ENCODE data around the gene CD53. TPM values are rescaled to one million over a fixed set of nuclear protein-coding genes. Genes with fewer than 3 reads are reported as not detected.
A peak's percentile ranks its signal among the peaks of the same experiment; 100 is the strongest.

CD53 gene
- total RNA-seq (2011; cell fraction: chromatin; rRNA removed; ENCODE audit: low replicate concordance): 62.6 and 66.9 TPM in 2 replicates
- 68.4 and 75.0 TPM in 2 replicates for total RNA-seq (2011; cell fraction: nucleolus; rRNA removed)
- total RNA-seq (2011; cell fraction: nucleoplasm; rRNA removed): 78.3 and 90.2 TPM in 2 replicates
- total RNA-seq (2014; rRNA removed): 63.5 and 79.5 TPM in 2 replicates
- total RNA-seq (2014; rRNA removed; fragmentation: Illumina TruSeq; extraction: Trizol): 105 and 109 TPM in 2 replicates
- 206 and 220 TPM in 2 replicates for total RNA-seq (2015; rRNA removed; fragmentation: Illumina TruSeq; extraction: Trizol)
- 68.2 and 79.5 TPM in 2 replicates for total RNA-seq (2021)
- polyA plus RNA-seq (2011; rRNA removed): 144 and 443 TPM in 2 replicates
- polyA plus RNA-seq (2011; cell fraction: cytosol; rRNA removed): 92.6 and 440 TPM in 2 replicates
- 106 and 451 TPM in 2 replicates for polyA plus RNA-seq (2011; cell fraction: nucleus; rRNA removed)
- polyA plus RNA-seq (2012): 148 and 187 TPM in 2 replicates
- polyA plus RNA-seq (2014; fragmentation: Illumina TruSeq; extraction: Trizol): 121 and 131 TPM in 2 replicates
- polyA plus RNA-seq (2014; fragmentation: Nextera tagmentation; extraction: Ambion mirVana): 100 to 1,000 TPM; 161 to 172 TPM
- 106 and 112 TPM in 2 replicates for polyA plus RNA-seq (2014; rRNA removed)
- polyA minus RNA-seq (2011; rRNA and poly(A)+ RNA removed): 164 and 437 TPM in 2 replicates
- 36.6 and 74.4 TPM in 2 replicates for polyA minus RNA-seq (2011; cell fraction: cytosol; rRNA and poly(A)+ RNA removed)
- polyA minus RNA-seq (2011; cell fraction: nucleus; rRNA and poly(A)+ RNA removed): 21.5 and 140 TPM in 2 replicates
- Bru-seq, nascent RNA: percentile 84 among the genes with signal in this experiment
- BruChase-seq, experiment 1, labeled RNA remaining after a 2-hour chase: percentile 76 among the genes with signal in this experiment
- BruChase-seq, experiment 2, labeled RNA remaining after a 6-hour chase: percentile 70 among the genes with signal in this experiment
- long read RNA-seq, experiment 1, transcript CD53-201 (8 exons, 1,505 nt): major isoform, 12 of 21 reads
- long read RNA-seq, experiment 1, partial matches to known transcripts: 3 of 21 reads
- long read RNA-seq, experiment 1, other reads (novel, unspliced or antisense): 4 of 21 reads
- long read RNA-seq, experiment 2, transcript CD53-201 (8 exons, 1,505 nt): major isoform, 60 of 105 reads
- long read RNA-seq, experiment 2, partial matches to known transcripts: 9 of 105 reads
- long read RNA-seq, experiment 2, other reads (novel, unspliced or antisense): 34 of 105 reads
- long read RNA-seq, experiment 3, transcript CD53-201 (8 exons, 1,505 nt): major isoform, 22 of 33 reads
- long read RNA-seq, experiment 3, partial matches to known transcripts: 2 of 33 reads
- long read RNA-seq, experiment 3, other reads (novel, unspliced or antisense): 8 of 33 reads

DNA sequence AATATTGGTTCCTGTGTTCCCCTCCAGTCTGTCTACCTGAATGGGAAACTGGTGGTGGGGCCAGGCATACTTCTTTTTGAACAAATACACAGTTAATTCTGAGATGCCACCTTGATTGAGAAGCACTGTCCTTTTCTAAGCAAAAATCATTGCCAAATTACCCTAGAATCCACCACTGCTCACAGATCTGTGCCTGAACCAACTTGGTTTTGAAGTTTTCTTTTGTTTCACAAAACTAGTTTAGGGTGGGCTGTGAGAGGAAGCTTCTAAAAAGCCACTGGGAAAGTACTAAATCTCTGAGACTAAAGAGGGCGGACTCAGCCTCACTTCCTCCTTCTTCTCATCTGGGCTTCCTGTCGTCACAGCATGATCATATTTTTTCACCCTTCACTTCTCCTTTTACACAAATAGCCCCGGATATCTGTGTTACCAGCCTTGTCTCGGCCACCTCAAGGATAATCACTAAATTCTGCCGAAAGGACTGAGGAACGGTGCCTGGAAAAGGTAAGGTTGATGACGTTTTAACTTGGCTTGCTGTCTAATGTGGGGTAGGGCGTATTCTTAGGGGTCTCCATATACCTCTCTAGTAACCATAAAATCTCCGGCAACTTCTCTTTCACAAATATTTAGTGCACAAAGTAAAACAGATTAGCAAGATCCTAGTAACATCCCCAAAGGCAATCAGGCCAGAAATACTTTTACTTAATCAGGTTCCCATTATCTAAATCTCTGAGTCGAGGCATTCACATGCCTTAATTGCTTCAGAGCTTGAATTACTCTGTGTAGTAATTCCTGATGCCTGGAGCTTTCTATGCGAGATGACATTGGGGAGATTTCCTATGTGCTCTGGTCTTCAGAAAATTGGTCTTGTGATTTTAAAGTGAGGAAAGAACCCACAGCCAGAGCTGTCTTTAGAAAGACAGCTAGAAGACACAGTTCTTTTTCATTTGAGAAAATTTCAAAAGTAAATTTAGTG is at the start of gene CD53:
TSS of gene CD53 (plus strand) at position 404 of the 976 bp plus-strand sequence. CDS start 18,261 bp downstream, outside the sequence.
- peak; percentile 58 for FAIRE-seq
- peak within 1 kb of the TSS; percentile 35 for H3K4me3 ChIP-seq
- peak within 1 kb of the TSS; percentile 91 for H2AFZ ChIP-seq (ENCODE audit: low read depth, low read length)
- peak within 1 kb of the TSS; percentile 83 for H3K4me2 ChIP-seq (ENCODE audit: insufficient read depth, low read length)
- H3K9me1 ChIP-seq (ENCODE audit: control insufficient read depth, insufficient read depth, low read length): no peaks in the 10 kb centered on the region
- ChIA-PET POLR2A (interaction anchor here (0.9 to 1.3 kb wide), 2 partner anchors 19 to 91 kb away, joined by 3 to 4 read pairs; partner anchors contain the start of gene LRIF1), CTCF (ENCODE audit: low intra/inter-chr PET ratio) (no interaction called here)
- WGBS (ENCODE audit: insufficient coverage, low coverage, missing lambda C conversion rate): 16% methylated on average over 11 of the region's 11 CpGs
- H3K9ac ChIP-seq (ENCODE audit: insufficient read depth in 1 of 2, low read depth in 2 of 2, low read length in 2 of 2): peak within 1 kb of the TSS; percentile 48 to 62; a peak in 3 of 4 replicates
- peak; percentile 63 for ATAC-seq
- intact Hi-C loops (cut with micrococcal nuclease) (no loop called here), in situ Hi-C loops (cut with MboI) (no loop called here)
- H3K27ac ChIP-seq (ENCODE audit: extremely low read depth, low read depth, low read length): peak within 1 kb of the TSS; percentile 80
- TSS peak; percentile 83 for BruUV-seq (replicated peaks)
- peak in 3 of 4 experiments; percentile 20 to 73 (median 58) for DNase-seq (ENCODE audit: extremely low read depth in 1 of 4, low spot score in 3 of 4)
- peaks cover 11 to 56% of the 10 kb centered on the region in 2 experiments for H3K4me1 ChIP-seq (replicated peaks in 1 of 2; ENCODE audit: control insufficient read depth in 2 of 2, insufficient read depth in 2 of 2, low read length in 2 of 2)
- no peaks in the 10 kb centered on the region; the same call in 1 of the 2 replicates for H3K9me3 ChIP-seq (replicated peaks; ENCODE audit: control insufficient read depth, insufficient read depth, low read depth, low read length)
- H3K27me3 ChIP-seq (ENCODE audit: control insufficient read depth in 2 of 2, insufficient read depth in 2 of 2, low read length in 2 of 2): no peaks in the 10 kb centered on the region
- H3K79me2 ChIP-seq (ENCODE audit: control insufficient read depth, insufficient read depth, low read length): peaks cover 52% of the 10 kb centered on the region
- no peaks in the 10 kb centered on the region for H4K20me1 ChIP-seq (replicated peaks; ENCODE audit: control insufficient read depth, insufficient read depth, low read length)
- H3K36me3 ChIP-seq (ENCODE audit: control insufficient read depth, insufficient read depth, low read length): peaks cover 6% of the 10 kb centered on the region; the same call in 2 of the 3 replicates
- TF ChIP-seq, protein P1, sequence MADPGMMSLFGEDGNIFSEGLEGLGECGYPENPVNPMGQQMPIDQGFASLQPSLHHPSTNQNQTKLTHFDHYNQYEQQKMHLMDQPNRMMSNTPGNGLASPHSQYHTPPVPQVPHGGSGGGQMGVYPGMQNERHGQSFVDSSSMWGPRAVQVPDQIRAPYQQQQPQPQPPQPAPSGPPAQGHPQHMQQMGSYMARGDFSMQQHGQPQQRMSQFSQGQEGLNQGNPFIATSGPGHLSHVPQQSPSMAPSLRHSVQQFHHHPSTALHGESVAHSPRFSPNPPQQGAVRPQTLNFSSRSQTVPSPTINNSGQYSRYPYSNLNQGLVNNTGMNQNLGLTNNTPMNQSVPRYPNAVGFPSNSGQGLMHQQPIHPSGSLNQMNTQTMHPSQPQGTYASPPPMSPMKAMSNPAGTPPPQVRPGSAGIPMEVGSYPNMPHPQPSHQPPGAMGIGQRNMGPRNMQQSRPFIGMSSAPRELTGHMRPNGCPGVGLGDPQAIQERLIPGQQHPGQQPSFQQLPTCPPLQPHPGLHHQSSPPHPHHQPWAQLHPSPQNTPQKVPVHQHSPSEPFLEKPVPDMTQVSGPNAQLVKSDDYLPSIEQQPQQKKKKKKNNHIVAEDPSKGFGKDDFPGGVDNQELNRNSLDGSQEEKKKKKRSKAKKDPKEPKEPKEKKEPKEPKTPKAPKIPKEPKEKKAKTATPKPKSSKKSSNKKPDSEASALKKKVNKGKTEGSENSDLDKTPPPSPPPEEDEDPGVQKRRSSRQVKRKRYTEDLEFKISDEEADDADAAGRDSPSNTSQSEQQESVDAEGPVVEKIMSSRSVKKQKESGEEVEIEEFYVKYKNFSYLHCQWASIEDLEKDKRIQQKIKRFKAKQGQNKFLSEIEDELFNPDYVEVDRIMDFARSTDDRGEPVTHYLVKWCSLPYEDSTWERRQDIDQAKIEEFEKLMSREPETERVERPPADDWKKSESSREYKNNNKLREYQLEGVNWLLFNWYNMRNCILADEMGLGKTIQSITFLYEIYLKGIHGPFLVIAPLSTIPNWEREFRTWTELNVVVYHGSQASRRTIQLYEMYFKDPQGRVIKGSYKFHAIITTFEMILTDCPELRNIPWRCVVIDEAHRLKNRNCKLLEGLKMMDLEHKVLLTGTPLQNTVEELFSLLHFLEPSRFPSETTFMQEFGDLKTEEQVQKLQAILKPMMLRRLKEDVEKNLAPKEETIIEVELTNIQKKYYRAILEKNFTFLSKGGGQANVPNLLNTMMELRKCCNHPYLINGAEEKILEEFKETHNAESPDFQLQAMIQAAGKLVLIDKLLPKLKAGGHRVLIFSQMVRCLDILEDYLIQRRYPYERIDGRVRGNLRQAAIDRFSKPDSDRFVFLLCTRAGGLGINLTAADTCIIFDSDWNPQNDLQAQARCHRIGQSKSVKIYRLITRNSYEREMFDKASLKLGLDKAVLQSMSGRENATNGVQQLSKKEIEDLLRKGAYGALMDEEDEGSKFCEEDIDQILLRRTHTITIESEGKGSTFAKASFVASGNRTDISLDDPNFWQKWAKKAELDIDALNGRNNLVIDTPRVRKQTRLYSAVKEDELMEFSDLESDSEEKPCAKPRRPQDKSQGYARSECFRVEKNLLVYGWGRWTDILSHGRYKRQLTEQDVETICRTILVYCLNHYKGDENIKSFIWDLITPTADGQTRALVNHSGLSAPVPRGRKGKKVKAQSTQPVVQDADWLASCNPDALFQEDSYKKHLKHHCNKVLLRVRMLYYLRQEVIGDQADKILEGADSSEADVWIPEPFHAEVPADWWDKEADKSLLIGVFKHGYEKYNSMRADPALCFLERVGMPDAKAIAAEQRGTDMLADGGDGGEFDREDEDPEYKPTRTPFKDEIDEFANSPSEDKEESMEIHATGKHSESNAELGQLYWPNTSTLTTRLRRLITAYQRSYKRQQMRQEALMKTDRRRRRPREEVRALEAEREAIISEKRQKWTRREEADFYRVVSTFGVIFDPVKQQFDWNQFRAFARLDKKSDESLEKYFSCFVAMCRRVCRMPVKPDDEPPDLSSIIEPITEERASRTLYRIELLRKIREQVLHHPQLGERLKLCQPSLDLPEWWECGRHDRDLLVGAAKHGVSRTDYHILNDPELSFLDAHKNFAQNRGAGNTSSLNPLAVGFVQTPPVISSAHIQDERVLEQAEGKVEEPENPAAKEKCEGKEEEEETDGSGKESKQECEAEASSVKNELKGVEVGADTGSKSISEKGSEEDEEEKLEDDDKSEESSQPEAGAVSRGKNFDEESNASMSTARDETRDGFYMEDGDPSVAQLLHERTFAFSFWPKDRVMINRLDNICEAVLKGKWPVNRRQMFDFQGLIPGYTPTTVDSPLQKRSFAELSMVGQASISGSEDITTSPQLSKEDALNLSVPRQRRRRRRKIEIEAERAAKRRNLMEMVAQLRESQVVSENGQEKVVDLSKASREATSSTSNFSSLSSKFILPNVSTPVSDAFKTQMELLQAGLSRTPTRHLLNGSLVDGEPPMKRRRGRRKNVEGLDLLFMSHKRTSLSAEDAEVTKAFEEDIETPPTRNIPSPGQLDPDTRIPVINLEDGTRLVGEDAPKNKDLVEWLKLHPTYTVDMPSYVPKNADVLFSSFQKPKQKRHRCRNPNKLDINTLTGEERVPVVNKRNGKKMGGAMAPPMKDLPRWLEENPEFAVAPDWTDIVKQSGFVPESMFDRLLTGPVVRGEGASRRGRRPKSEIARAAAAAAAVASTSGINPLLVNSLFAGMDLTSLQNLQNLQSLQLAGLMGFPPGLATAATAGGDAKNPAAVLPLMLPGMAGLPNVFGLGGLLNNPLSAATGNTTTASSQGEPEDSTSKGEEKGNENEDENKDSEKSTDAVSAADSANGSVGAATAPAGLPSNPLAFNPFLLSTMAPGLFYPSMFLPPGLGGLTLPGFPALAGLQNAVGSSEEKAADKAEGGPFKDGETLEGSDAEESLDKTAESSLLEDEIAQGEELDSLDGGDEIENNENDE (IDR thresholded peaks at IDR 0.05; ENCODE audit: low read depth, low read length): no peak
- peak; percentile 76 for TF ChIP-seq ZNF766 (CRISPR knock-in tag; conservative IDR thresholded peaks at IDR 0.05)

Measured in K562 (cell line).